ENCODE data around the gene CORO1C.

The CORO1C gene

GRCh38 chr12:108647585-108648287 lies 83.6 kb downstream of the CORO1C start:
- no peak for DNase-seq (ENCODE audit: low spot score)

- no peak for DNase-seq (ENCODE audit: low spot score)
Measured at GRCh38 chr12:108646600-108647579, 84.4 kb downstream of the CORO1C start.

DNA sequence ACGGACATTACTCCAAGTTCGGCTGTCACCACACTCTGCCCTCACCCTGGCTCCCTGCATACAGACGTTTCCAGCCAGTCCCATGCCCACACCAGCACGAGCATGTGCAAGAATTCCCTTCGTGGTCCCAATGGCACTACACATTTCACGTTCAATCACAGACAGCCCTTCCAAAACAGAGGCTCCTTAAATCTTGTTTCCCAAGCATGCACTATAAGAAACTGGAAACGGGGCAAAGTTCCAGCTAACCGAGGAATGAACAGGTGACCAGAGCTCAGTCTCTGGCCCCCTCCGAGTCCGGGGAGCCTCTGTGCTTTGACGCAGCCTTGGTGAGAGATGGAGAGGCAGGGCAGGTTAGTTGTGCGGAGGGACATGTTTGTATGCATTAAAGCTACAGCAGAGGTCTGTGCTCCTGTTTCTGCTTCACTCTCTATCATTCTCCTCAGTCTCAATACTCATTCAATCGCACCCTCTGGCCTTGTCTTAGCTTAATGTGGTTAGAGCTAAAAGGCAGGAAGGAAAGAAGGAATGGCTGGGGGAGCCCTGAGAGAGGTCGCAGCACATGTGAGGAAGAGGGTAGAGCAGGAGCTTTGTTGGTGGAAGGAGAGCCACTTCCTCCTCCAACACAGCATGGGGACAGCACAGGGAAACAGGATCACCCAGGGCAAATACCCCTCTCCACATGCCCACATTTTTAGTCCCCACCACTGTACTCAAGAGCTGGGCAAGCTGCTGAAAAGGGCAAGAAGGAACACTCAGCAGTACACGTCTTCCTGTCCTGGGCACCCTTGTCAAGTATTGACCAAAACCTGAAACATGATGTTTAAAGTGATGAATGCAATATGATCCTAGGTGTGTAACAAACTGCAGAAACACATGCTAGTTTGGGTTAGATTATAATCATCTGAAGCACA lies 85.4 kb downstream of the CORO1C start:
- no peak for DNase-seq (ENCODE audit: low spot score)

DNA sequence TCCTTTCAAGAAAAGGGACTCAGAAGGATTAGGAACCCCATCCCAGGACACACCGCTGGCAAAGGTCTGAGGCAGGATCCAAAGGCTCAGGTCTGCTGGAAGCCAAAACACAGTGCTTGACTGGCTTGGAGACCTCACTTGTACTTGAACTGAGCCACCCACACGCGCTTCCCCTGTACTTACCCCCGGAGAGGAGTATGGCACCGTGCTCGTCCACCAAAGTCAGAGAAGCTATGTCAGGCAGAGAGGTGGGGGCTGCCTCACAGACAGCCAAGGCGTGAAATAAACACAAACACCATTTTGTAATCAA lies 86.6 kb downstream of the CORO1C start:
- no peak for DNase-seq (ENCODE audit: low spot score)

DNA sequence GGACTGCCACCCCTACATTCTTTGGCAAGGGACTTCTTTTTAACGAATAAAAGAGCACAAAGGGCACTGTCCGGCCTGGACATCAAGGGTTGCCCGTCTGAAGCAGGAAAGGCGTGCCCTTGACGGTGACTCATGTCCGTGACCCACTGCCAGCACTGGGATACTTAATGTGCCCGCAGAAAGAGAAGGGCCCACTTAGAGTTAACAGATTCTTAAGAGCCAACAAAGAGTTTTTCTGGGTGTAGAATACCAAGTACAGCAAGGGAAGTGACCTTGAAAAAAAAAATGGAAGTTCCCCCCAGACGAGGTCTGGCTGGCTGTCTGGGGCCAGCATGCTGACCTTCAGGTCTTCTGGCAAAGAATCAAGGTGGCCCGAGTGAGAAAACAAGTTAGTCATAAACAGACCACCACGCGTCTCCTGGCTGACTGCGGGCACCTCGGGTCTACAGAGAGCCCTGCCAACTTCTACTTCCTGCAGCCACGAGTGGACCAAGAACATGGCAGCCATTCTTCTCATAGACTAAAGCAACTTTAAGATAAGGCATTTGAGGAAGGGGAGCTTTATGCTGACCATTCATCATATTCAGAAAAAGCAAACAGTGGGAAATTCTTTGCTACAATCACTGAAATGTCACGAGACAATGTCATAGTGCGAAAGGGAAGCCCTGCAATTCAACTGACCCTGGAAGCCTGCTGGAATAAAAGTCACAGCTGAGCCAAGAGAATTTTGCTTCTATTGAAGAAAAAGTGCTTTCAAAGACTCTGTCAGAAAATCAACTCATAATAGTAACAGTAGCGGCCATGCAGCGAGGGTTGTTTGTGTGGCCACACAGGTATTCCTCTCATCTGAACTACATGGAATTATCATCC lies 87.1 kb downstream of the CORO1C start:
- peak; percentile 73 for DNase-seq (ENCODE audit: low spot score)

- DNase-seq (ENCODE audit: low spot score) = no peak
Measured at GRCh38 chr12:108642899-108643654, 88.2 kb downstream of the CORO1C start.

DNA sequence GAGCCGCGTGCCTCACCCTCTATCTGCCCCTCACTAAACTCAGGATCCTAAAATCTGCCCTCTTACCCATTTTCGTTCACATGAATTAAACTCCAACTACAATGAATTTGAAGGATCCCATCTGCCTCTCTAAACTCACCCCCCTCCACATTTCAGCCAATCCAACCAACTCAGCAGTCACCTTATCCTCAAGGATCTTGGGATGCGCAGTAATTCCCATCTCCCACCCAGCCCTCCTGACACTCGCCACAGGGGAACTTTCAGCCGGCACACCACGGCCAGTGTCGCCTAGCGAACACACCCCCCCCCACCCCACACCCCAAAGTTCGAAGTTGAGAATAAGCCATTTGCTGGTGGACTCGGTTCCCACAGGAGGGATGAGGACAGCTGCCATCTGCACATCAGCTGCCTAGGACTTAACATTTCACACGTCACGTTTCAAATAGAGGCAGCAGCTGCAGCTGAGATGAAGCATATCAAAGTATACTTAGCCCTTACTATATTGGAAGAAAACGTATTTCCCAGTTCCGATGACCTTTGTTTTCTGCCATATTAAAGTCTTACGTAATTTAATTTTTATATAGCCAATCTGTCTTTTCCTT lies 88.9 kb downstream of the CORO1C start:
- no peak for DNase-seq (ENCODE audit: low spot score)

DNA sequence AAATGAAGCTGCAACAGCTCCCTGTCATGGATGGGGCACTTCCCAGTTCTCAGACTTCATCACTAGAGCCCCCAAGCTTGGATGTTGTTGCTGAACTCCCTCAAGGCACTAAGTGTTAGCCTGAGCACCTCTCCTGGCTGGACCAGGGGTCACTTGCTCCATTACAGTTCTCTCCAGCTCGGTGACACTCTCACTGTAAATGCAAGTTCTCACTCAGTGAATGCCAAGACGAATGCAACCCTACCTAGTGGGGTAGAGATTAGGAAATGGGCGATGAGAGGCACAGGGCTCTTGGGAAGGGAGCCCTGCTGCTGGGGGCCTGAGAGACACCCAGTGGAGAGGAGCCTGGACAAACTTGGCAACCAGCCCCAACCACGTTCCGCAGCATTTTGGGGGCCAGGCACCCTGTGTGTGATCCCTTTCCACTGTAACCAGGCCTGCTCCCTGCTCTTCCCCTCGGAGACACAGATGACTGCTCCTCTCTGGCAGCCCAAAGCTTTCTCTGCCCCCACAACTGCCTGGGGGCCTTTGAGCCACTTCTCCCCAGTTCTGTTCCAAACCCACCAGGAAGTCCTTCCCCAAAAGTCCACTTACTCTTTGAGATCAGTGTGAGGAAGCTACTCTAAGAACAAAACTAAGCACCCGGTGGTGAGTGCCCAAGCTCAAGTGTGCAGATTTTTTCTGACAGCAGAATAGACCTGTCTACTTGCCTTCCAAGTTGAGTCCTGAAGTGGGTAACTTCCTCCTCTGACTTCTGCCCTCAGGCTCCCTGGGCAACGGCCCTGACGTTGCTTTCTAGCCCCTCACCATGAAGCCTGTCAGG lies 89.7 kb downstream of the CORO1C start:
- no peak for DNase-seq (ENCODE audit: low spot score)

DNA sequence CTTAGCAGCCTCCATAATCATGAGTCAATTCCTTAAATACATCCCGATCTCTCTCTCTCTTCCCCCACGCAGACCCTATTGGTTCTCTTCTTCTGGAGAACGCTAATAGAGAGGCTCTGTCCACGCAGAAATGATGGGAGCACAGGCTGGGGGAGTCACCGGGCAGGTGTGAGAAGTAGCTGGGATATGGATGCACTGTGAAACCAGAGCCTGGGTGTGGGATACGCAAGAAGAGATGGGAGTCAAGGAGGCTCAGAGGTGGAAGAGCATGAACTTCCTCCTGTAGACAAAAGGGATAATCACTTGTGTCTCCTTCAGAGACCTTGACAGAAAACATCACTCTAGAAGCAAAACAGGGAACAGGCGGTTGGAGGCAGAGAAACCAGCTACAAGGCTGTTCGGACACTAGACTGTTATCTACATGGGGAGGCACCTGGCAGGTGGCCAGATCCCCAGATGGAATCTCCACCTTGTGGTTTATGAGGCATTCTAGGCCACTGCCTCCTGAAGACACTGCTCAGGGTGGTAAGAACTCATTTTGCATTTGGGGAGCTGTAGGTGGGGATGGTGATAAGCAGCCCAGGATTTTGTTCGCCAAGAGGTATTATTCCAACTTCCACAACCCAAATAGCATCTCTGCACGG lies 90.4 kb downstream of the CORO1C start:
- DNase-seq (ENCODE audit: low spot score) = no peak

- DNase-seq (ENCODE audit: low spot score) = no peak
Measured at GRCh38 chr12:108638997-108639822, 92.1 kb downstream of the CORO1C start.

DNA sequence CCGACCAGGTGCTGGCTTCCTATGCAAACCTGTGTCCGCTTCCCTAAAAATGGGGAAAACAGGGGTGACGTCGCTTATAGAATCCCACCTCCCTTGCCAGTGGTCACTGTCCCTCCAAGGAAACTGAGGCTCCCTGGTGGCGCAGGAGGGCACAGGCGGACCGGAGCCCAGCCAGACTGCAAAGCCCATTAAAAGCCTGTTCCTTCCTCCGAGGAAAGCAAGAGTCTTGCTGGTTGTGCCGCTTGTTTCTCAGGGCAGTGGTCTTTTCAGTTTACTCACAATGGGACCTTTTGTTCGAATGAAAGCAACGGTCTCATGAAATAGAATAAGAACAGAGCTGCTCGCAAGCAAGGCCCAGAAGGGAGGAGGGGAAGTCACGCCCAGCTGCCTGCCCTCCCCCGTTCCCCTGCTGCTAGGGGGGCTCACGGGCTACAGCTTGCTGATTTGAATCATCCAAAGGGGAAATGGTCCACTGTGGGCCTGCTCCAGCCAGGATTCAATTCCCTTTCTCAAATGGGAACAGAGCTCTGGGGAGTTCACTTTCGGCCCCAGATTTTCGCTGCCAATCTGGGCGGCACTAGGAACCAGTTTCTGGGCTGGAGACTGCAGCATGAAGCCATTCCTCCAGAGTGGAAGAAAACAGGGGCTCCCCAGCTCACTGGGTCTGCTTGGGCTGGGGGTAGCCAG lies 93.0 kb downstream of the CORO1C start:
- peak; percentile 94 for DNase-seq (ENCODE audit: low spot score)

GRCh38 chr12:108637222-108637971 lies 93.9 kb downstream of the CORO1C start:
- no peak for DNase-seq (ENCODE audit: low spot score)

DNA sequence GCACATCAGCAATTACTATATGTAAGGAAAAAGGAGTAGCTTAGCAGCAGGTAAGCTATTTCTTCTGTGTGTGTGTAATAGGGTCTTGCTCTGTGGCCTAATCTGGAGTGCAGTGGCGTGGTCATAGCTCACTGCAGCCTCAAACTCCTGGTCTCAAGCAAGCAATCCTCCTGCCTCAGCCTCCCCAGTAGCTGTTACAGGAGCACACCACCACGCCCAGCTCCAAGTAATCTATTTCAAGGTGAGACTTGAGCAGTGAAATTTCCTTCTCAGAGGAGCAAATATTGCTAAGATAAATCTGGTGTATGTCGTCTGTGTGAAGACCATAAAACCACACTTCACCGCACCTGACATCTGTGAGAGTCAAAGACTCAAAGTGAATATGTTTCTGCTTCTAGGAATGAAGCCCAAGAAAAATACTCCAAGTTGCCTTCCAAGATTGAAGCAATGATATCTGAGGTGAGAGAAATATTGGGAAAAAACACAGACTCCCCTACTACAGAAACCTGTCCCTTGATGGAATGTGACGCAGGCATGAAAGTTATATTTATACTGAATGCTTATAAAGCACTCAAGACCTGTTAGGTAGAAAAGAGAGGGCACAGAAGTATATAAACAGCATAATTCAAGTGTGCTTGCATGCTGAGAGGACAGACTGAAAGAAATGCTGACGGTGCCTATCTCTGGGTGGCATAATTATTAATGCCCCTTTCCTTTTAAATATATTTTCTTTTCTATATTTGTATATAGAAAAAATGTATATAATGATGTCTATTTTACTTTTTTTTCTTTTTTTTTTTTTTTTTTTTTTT lies 95.1 kb downstream of the CORO1C start:
- no peak for DNase-seq (ENCODE audit: low spot score)

GRCh38 chr12:108635201-108635996 lies 95.9 kb downstream of the CORO1C start:
- no peak for DNase-seq (ENCODE audit: low spot score)

- DNase-seq (ENCODE audit: low spot score) = no peak
Measured at GRCh38 chr12:108634341-108634751, 97.0 kb downstream of the CORO1C start.

Measured in Ammon's horn (tissue), 1 donor.